ENCODE results near the gene RNF19B.

The RNF19B gene

GRCh38 chr1:32897082-32898049 is 67.2 kb downstream of the RNF19B start:
- Histone ChIP-seq H3K27me3 (replicated peaks; ENCODE audit: control insufficient read depth, insufficient read depth, low read length, poor library complexity, severe bottlenecking) (peaks cover 35% of the 10 kb centered on the region), H3K4me1 (ENCODE audit: control insufficient read depth, insufficient read depth, low read length, poor library complexity, severe bottlenecking) (peaks cover 21% of the 10 kb centered on the region), H3K4me3 (ENCODE audit: insufficient read depth, low read depth, low read length, poor library complexity, severe bottlenecking) (no peak overlapping the region), H3K9me3 (ENCODE audit: control insufficient read depth, low read length) (no peaks in the 10 kb centered on the region), H3K36me3 (ENCODE audit: control insufficient read depth, insufficient read depth, low read length) (no peaks in the 10 kb centered on the region), H3K27ac (ENCODE audit: insufficient read depth, low read length, poor library complexity, severe bottlenecking) (no peak overlapping the region)
- no peak for DNase-seq

- Histone ChIP-seq H3K27ac (ENCODE audit: insufficient read depth, low read length, poor library complexity, severe bottlenecking) (no peak overlapping the region), H3K27me3 (replicated peaks; ENCODE audit: control insufficient read depth, insufficient read depth, low read length, poor library complexity, severe bottlenecking) (peaks cover 29% of the 10 kb centered on the region), H3K4me3 (ENCODE audit: insufficient read depth, low read depth, low read length, poor library complexity, severe bottlenecking) (no peak overlapping the region), H3K4me1 (ENCODE audit: control insufficient read depth, insufficient read depth, low read length, poor library complexity, severe bottlenecking) (peaks cover 17% of the 10 kb centered on the region), H3K9me3 (ENCODE audit: control insufficient read depth, low read length) (no peaks in the 10 kb centered on the region), H3K36me3 (ENCODE audit: control insufficient read depth, insufficient read depth, low read length) (no peaks in the 10 kb centered on the region)
- DNase-seq = no peak
Measured at GRCh38 chr1:32896451-32896850, 68.2 kb downstream of the RNF19B start.

- Histone ChIP-seq H3K27me3 (replicated peaks; ENCODE audit: control insufficient read depth, insufficient read depth, low read length, poor library complexity, severe bottlenecking) (peaks cover 28% of the 10 kb centered on the region), H3K36me3 (ENCODE audit: control insufficient read depth, insufficient read depth, low read length) (no peaks in the 10 kb centered on the region), H3K4me3 (ENCODE audit: insufficient read depth, low read depth, low read length, poor library complexity, severe bottlenecking) (no peak overlapping the region), H3K27ac (ENCODE audit: insufficient read depth, low read length, poor library complexity, severe bottlenecking) (no peak overlapping the region), H3K9me3 (ENCODE audit: control insufficient read depth, low read length) (no peaks in the 10 kb centered on the region), H3K4me1 (ENCODE audit: control insufficient read depth, insufficient read depth, low read length, poor library complexity, severe bottlenecking) (peaks cover 13% of the 10 kb centered on the region)
- no peak for DNase-seq
Measured at GRCh38 chr1:32895325-32896215, 69.0 kb downstream of the RNF19B start.

- no peaks in the 10 kb centered on the region for H3K36me3 ChIP-seq (ENCODE audit: control insufficient read depth, insufficient read depth, low read length)
- H3K9me3 ChIP-seq (ENCODE audit: control insufficient read depth, low read length) = no peaks in the 10 kb centered on the region
- peaks cover 21% of the 10 kb centered on the region for H3K27me3 ChIP-seq (replicated peaks; ENCODE audit: control insufficient read depth, insufficient read depth, low read length, poor library complexity, severe bottlenecking)
- H3K27ac ChIP-seq (ENCODE audit: insufficient read depth, low read length, poor library complexity, severe bottlenecking) = no peak overlapping the region
- no peak overlapping the region for H3K4me3 ChIP-seq (ENCODE audit: insufficient read depth, low read depth, low read length, poor library complexity, severe bottlenecking)
- DNase-seq = no peak
- H3K4me1 ChIP-seq (ENCODE audit: control insufficient read depth, insufficient read depth, low read length, poor library complexity, severe bottlenecking) = peaks cover 9% of the 10 kb centered on the region
Measured at GRCh38 chr1:32894681-32895080, 69.9 kb downstream of the RNF19B start.

GRCh38 chr1:32894019-32894600 is 70.5 kb downstream of the RNF19B start:
- H3K9me3 ChIP-seq (ENCODE audit: control insufficient read depth, low read length) = no peaks in the 10 kb centered on the region

GRCh38 chr1:32893198-32894018 is 71.2 kb downstream of the RNF19B start:
- Histone ChIP-seq H3K27me3 (replicated peaks; ENCODE audit: control insufficient read depth, insufficient read depth, low read length, poor library complexity, severe bottlenecking) (peaks cover 19% of the 10 kb centered on the region), H3K36me3 (ENCODE audit: control insufficient read depth, insufficient read depth, low read length) (no peaks in the 10 kb centered on the region), H3K9me3 (ENCODE audit: control insufficient read depth, low read length) (no peaks in the 10 kb centered on the region), H3K4me3 (ENCODE audit: insufficient read depth, low read depth, low read length, poor library complexity, severe bottlenecking) (peak overlapping the region; percentile 48), H3K4me1 (ENCODE audit: control insufficient read depth, insufficient read depth, low read length, poor library complexity, severe bottlenecking) (peaks cover 9% of the 10 kb centered on the region), H3K27ac (ENCODE audit: insufficient read depth, low read length, poor library complexity, severe bottlenecking) (no peak overlapping the region)
- DNase-seq = no peak

More at GRCh38 chr1:32894019-32894600, 70.5 kb downstream of the RNF19B start:
- Histone ChIP-seq H3K27ac (ENCODE audit: insufficient read depth, low read length, poor library complexity, severe bottlenecking) (no peak overlapping the region), H3K4me3 (ENCODE audit: insufficient read depth, low read depth, low read length, poor library complexity, severe bottlenecking) (no peak overlapping the region), H3K36me3 (ENCODE audit: control insufficient read depth, insufficient read depth, low read length) (no peaks in the 10 kb centered on the region), H3K4me1 (ENCODE audit: control insufficient read depth, insufficient read depth, low read length, poor library complexity, severe bottlenecking) (peaks cover 9% of the 10 kb centered on the region), H3K27me3 (replicated peaks; ENCODE audit: control insufficient read depth, insufficient read depth, low read length, poor library complexity, severe bottlenecking) (peaks cover 17% of the 10 kb centered on the region)
- DNase-seq = no peak

GRCh38 chr1:32892368-32893197 is 72.0 kb downstream of the RNF19B start:
- Histone ChIP-seq H3K4me1 (ENCODE audit: control insufficient read depth, insufficient read depth, low read length, poor library complexity, severe bottlenecking) (peaks cover 9% of the 10 kb centered on the region), H3K27me3 (replicated peaks; ENCODE audit: control insufficient read depth, insufficient read depth, low read length, poor library complexity, severe bottlenecking) (peaks cover 23% of the 10 kb centered on the region), H3K27ac (ENCODE audit: insufficient read depth, low read length, poor library complexity, severe bottlenecking) (no peak overlapping the region), H3K4me3 (ENCODE audit: insufficient read depth, low read depth, low read length, poor library complexity, severe bottlenecking) (peak overlapping the region; percentile 48), H3K9me3 (ENCODE audit: control insufficient read depth, low read length) (no peaks in the 10 kb centered on the region), H3K36me3 (ENCODE audit: control insufficient read depth, insufficient read depth, low read length) (no peaks in the 10 kb centered on the region)
- DNase-seq = no peak

- Histone ChIP-seq H3K27ac (ENCODE audit: insufficient read depth, low read length, poor library complexity, severe bottlenecking) (no peak overlapping the region), H3K36me3 (ENCODE audit: control insufficient read depth, insufficient read depth, low read length) (no peaks in the 10 kb centered on the region), H3K4me1 (ENCODE audit: control insufficient read depth, insufficient read depth, low read length, poor library complexity, severe bottlenecking) (peaks cover 10% of the 10 kb centered on the region), H3K9me3 (ENCODE audit: control insufficient read depth, low read length) (no peaks in the 10 kb centered on the region), H3K4me3 (ENCODE audit: insufficient read depth, low read depth, low read length, poor library complexity, severe bottlenecking) (no peak overlapping the region), H3K27me3 (replicated peaks; ENCODE audit: control insufficient read depth, insufficient read depth, low read length, poor library complexity, severe bottlenecking) (peaks cover 32% of the 10 kb centered on the region)
- DNase-seq = no peak
Measured at GRCh38 chr1:32891630-32892029, 73.0 kb downstream of the RNF19B start.

- Histone ChIP-seq H3K4me1 (ENCODE audit: control insufficient read depth, insufficient read depth, low read length, poor library complexity, severe bottlenecking) (peaks cover 12% of the 10 kb centered on the region), H3K27me3 (replicated peaks; ENCODE audit: control insufficient read depth, insufficient read depth, low read length, poor library complexity, severe bottlenecking) (peaks cover 32% of the 10 kb centered on the region), H3K9me3 (ENCODE audit: control insufficient read depth, low read length) (no peaks in the 10 kb centered on the region), H3K36me3 (ENCODE audit: control insufficient read depth, insufficient read depth, low read length) (no peaks in the 10 kb centered on the region), H3K4me3 (ENCODE audit: insufficient read depth, low read depth, low read length, poor library complexity, severe bottlenecking) (no peak overlapping the region), H3K27ac (ENCODE audit: insufficient read depth, low read length, poor library complexity, severe bottlenecking) (no peak overlapping the region)
- no peak for DNase-seq
Measured at GRCh38 chr1:32891241-32891570, 73.4 kb downstream of the RNF19B start.

Measured in effector memory CD4-positive, alpha-beta T cell (primary cell).